GM19193 (cell line): Measurements from ENCODE around the gene CD53.

Experiments used
- POLR2A ChIP-seq: IDR thresholded peaks from 4 replicates; pipeline ENCODE4 v1.6.1; 2011; ENCODE audit not compliant: insufficient read depth, insufficient read length; ENCODE audit errors: extremely low read depth

Gene CD53

GRCh38 chr1:110873856-110874255 lies 908 bp downstream of the CD53 start:
- TF ChIP-seq POLR2A = no peak

GRCh38 chr1:110874324-110875215 lies 1.6 kb downstream of the CD53 start:
- no peak for TF ChIP-seq POLR2A

GRCh38 chr1:110875216-110875731 lies 2.3 kb downstream of the CD53 start:
- peak; percentile 62 for TF ChIP-seq POLR2A

- TF ChIP-seq POLR2A = no peak
These were observed 3.9 kb downstream of the CD53 start for GRCh38 chr1:110876748-110877341.

- TF ChIP-seq POLR2A = no peak
These were observed 4.4 kb downstream of the CD53 start for GRCh38 chr1:110877364-110877763.

GRCh38 chr1:110877776-110878175 lies 4.8 kb downstream of the CD53 start:
- TF ChIP-seq POLR2A = no peak

- TF ChIP-seq POLR2A = no peak
These were observed 5.6 kb downstream of the CD53 start for GRCh38 chr1:110878591-110878990.

- TF ChIP-seq POLR2A = no peak
These were observed 6.0 kb downstream of the CD53 start for GRCh38 chr1:110878993-110879392.

- TF ChIP-seq POLR2A = no peak
These were observed 7.0 kb downstream of the CD53 start for GRCh38 chr1:110879758-110880606.

GRCh38 chr1:110880708-110881374 lies 7.9 kb downstream of the CD53 start:
- TF ChIP-seq POLR2A = no peak

GRCh38 chr1:110888049-110888448 lies 15.1 kb downstream of the CD53 start:
- no peak for TF ChIP-seq POLR2A

GRCh38 chr1:110888641-110889040 lies 15.7 kb downstream of the CD53 start:
- no peak for TF ChIP-seq POLR2A

GRCh38 chr1:110890474-110891196 lies 17.7 kb downstream of the CD53 start:
- TF ChIP-seq POLR2A = no peak
